GM12878 (cell line): ENCODE data around the gene C4BPB. TPM values are rescaled to one million over a fixed set of nuclear protein-coding genes. Genes with fewer than 3 reads are reported as not detected.
A peak's percentile ranks its signal among the peaks of the same experiment; 100 is the strongest.

Experiments
- BRCA1 ChIP-seq: IDR thresholded peaks from 2 replicates; pipeline ENCODE4 v1.6.1; 2011; ENCODE audit warnings: low read depth, low read length, improper control_type of control experiment
- DPF2 ChIP-seq: fragments of 450-650 bp; IDR thresholded peaks from 2 replicates; pipeline ENCODE4 v1.6.1; 2017; ENCODE audit warnings: mild to moderate bottlenecking
- ESRRA ChIP-seq: IDR thresholded peaks from 2 replicates; pipeline ENCODE4 v1.6.1; 2012; ENCODE audit warnings: mild to moderate bottlenecking, low read length, improper control_type of control experiment
- IKZF1 ChIP-seq: fragments of 450-650 bp; conservative IDR thresholded peaks from 2 replicates; pipeline ENCODE4 v1.6.1; 2017; ENCODE audit warnings: antibody characterized with exemption, mild to moderate bottlenecking
- KAT2A ChIP-seq: conservative IDR thresholded peaks from 2 replicates; pipeline ENCODE4 v1.6.1; 2011; ENCODE audit warnings: low read depth, low read length; ENCODE audit not compliant: control insufficient read depth
- MEF2B ChIP-seq: fragments of 450-650 bp; IDR thresholded peaks from 2 replicates; pipeline ENCODE4 v1.6.1; 2018; ENCODE audit warnings: mild to moderate bottlenecking, moderate library complexity; ENCODE audit not compliant: partially characterized antibody, poor library complexity, severe bottlenecking
- POLR2A ChIP-seq: IDR thresholded peaks from 2 replicates; pipeline ENCODE4 v1.6.1; 2011; ENCODE audit warnings: low read depth, mild to moderate bottlenecking, low read length
- RB1 ChIP-seq: fragments of 450-650 bp; formaldehyde crosslinking; IDR thresholded peaks from 2 replicates; pipeline ENCODE4 v1.6.1; 2017; ENCODE audit warnings: mild to moderate bottlenecking, borderline replicate concordance
- RUNX3 ChIP-seq: IDR thresholded peaks from 2 replicates; pipeline ENCODE4 v1.6.1; 2012; ENCODE audit warnings: low read length, inconsistent platforms
- TARDBP ChIP-seq: IDR thresholded peaks from 2 replicates; pipeline ENCODE4 v1.6.1; 2016; ENCODE audit warnings: borderline replicate concordance
- TCF3 ChIP-seq: IDR thresholded peaks from 2 replicates; pipeline ENCODE4 v1.6.1; 2012; ENCODE audit warnings: low read depth, mild to moderate bottlenecking, low read length, borderline replicate concordance; ENCODE audit not compliant: insufficient read depth
- polyA plus RNA-seq, 11 experiments: library from polyadenylated mRNA; depleted of rRNA in 4 of 11; unstranded in 6 of 11; stranded (reverse) in 5 of 11; fragments of >200 nt; fragmentation: Nextera tagmentation in 4 of 11; fragmentation: Illumina TruSeq in 1 of 11; extraction: Ambion mirVana in 4 of 11; extraction: Trizol in 1 of 11; gene quantifications; 1 replicate in 1 of 11; 2 replicates in 10 of 11; pipeline versions ENCODE4 v1.2.1 to v1.2.3, GENCODE V29; 2011 to 2016; ENCODE audit warnings: inconsistent platforms in 2 of 11, missing spikeins in 2 of 11, low read depth in 1 of 11
- total RNA-seq, 4 experiments: library from RNA; depleted of rRNA in 3 of 4; stranded (reverse); fragments of >200 nt in 3 of 4; fragmentation: Illumina TruSeq in 1 of 4; extraction: Trizol in 1 of 4; gene quantifications; 2 replicates each; pipeline versions ENCODE4 v1.2.1 to v1.2.3, GENCODE V29; 2013 to 2021
- TF ChIP-seq, protein P1 (sequence below): fragments of 450-650 bp; IDR thresholded peaks from 2 replicates; pipeline ENCODE4 v1.6.1; 2016; ENCODE audit warnings: mild to moderate bottlenecking, moderate library complexity, borderline replicate concordance

The C4BPB gene
- total and polyA plus RNA-seq, 10 of the 15 experiments (the other 5 are each of a cell fraction or from before 2014, with no cell fraction given), result 0.31 to 1.2 (median 0.53) TPM; not detected in 1

DNA sequence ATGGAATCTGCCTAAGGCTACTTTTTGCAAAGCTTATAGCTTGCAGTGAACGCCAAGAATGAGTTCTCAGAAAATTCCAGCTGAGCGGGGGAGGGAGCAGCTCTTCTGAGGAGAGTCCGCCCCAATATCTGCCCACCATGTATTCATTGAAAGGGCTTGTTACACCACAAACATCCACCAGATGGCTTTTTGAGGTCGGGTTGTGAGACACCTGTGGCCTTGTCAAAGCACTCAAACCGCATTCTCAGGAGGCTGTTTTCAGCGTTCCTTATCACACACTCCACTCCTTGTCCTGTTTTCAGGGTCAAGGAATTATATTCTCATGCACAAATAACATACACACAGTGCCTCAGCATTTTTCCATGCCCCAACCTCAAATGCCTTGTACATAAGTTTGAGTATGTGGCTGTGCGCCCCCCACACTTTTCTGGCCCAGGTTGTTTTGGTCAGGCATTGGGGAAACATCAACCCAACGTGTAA lies 3.9 kb upstream of the C4BPB start (continued):
- TF ChIP-seq, protein P1, sequence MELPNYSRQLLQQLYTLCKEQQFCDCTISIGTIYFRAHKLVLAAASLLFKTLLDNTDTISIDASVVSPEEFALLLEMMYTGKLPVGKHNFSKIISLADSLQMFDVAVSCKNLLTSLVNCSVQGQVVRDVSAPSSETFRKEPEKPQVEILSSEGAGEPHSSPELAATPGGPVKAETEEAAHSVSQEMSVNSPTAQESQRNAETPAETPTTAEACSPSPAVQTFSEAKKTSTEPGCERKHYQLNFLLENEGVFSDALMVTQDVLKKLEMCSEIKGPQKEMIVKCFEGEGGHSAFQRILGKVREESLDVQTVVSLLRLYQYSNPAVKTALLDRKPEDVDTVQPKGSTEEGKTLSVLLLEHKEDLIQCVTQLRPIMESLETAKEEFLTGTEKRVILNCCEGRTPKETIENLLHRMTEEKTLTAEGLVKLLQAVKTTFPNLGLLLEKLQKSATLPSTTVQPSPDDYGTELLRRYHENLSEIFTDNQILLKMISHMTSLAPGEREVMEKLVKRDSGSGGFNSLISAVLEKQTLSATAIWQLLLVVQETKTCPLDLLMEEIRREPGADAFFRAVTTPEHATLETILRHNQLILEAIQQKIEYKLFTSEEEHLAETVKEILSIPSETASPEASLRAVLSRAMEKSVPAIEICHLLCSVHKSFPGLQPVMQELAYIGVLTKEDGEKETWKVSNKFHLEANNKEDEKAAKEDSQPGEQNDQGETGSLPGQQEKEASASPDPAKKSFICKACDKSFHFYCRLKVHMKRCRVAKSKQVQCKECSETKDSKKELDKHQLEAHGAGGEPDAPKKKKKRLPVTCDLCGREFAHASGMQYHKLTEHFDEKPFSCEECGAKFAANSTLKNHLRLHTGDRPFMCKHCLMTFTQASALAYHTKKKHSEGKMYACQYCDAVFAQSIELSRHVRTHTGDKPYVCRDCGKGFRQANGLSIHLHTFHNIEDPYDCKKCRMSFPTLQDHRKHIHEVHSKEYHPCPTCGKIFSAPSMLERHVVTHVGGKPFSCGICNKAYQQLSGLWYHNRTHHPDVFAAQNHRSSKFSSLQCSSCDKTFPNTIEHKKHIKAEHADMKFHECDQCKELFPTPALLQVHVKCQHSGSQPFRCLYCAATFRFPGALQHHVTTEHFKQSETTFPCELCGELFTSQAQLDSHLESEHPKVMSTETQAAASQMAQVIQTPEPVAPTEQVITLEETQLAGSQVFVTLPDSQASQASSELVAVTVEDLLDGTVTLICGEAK, result no peak
- TF ChIP-seq MEF2B (no peak), TARDBP (no peak), KAT2A (no peak), RUNX3 (peak; percentile 91), RB1 (0 out of 2 replicates have a peak, but pooled peaks have one; percentile 38), DPF2 (no peak), IKZF1 (0 out of 2 replicates have a peak, but pooled peaks have one; percentile 25), POLR2A (no peak), TCF3 (peak; percentile 55; the same call in 1 of the 2 replicates), BRCA1 (no peak), ESRRA (no peak)
